Measurements from ENCODE around the gene CYP27C1. TPM values are rescaled to one million over a fixed set of nuclear protein-coding genes. Genes with fewer than 3 reads are reported as not detected.

Gene CYP27C1
- total RNA-seq, 1 donor from 2014 or later = not detected

DNA sequence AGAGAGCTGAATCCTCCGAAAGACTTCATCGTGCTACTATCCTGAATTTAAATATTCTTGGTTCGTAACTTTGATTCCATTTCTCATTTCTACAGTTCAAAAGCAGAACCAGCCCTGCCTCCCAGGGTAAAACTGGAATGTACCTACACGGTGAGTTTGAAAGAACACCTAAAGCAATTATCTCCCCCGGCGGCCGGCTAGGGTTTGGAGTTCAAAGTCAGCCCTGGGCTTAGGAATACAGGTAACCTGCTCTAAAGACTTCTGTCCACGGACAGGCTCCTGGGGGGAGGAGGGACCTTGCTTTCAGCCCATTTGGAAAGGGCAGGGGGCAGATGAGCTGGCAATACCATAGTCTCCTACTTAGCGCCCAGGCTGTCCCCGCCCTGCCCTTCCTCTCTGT lies 32.3 kb downstream of the CYP27C1 start:
- CTCF ChIA-PET = no interaction called here
- H3K4me3 Mint-ChIP-seq = no peak overlapping the region
- TF ChIP-seq, protein P1, sequence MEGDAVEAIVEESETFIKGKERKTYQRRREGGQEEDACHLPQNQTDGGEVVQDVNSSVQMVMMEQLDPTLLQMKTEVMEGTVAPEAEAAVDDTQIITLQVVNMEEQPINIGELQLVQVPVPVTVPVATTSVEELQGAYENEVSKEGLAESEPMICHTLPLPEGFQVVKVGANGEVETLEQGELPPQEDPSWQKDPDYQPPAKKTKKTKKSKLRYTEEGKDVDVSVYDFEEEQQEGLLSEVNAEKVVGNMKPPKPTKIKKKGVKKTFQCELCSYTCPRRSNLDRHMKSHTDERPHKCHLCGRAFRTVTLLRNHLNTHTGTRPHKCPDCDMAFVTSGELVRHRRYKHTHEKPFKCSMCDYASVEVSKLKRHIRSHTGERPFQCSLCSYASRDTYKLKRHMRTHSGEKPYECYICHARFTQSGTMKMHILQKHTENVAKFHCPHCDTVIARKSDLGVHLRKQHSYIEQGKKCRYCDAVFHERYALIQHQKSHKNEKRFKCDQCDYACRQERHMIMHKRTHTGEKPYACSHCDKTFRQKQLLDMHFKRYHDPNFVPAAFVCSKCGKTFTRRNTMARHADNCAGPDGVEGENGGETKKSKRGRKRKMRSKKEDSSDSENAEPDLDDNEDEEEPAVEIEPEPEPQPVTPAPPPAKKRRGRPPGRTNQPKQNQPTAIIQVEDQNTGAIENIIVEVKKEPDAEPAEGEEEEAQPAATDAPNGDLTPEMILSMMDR (IDR thresholded peaks at IDR 0.05) = no peak
- no peak for DNase-seq
- POLR2A ChIA-PET = no interaction called here
- H3K27ac Mint-ChIP-seq = no peak overlapping the region
- H3K36me3 Mint-ChIP-seq (ENCODE audit: low read depth) = no peaks in the 10 kb centered on the region
- peaks cover 35% of the 10 kb centered on the region for H3K27me3 Mint-ChIP-seq
- no peak for ATAC-seq (ENCODE audit: low read depth)
- H3K4me1 Mint-ChIP-seq = no peaks in the 10 kb centered on the region
- intact Hi-C loops (cut with micrococcal nuclease) = no loop called here
- H3K9me3 Mint-ChIP-seq = peaks cover 6% of the 10 kb centered on the region

DNA sequence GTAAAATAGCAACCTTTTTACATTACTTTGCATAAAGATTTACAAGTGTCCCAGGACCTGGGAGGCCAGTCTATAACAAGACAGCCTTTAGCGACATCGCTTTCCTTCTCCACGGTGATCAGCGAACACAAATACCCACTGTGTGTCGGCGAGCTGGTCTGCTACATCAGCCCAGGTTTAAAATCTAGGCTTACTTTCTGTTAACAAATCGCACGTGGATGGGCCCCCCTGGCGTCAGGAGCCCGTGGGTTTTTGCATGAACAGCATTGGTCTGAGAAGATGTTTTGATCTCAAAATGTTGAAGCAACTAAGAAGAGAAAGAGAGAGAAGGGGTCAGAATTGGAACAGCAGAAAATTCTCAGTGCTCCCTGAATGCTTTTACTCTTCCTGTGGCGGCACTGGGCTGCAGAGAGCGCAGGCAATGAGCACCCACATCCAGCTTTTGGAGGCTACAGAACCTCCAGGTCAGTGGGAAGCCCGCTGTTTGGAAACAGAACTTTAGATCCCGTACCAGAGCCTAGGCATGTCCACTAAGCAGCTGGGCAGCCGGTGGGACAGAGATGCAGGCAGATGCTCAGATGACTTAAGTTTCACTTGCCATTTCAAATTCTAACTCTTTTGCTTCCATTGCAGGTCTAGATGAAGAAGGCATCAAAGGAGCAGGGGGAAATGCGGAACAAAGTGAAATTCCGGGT lies 32.9 kb downstream of the CYP27C1 start:
- POLR2A ChIA-PET = no interaction called here
- TF ChIP-seq, protein P1 (IDR thresholded peaks at IDR 0.05) = no peak
- no peak overlapping the region for H3K27ac Mint-ChIP-seq
- ATAC-seq (ENCODE audit: low read depth) (no peak), DNase-seq (no peak)
- H3K9me3 Mint-ChIP-seq = peaks cover 6% of the 10 kb centered on the region
- CTCF ChIA-PET = no interaction called here
- H3K4me3 Mint-ChIP-seq = no peak overlapping the region
- no peaks in the 10 kb centered on the region for H3K4me1 Mint-ChIP-seq
- intact Hi-C loops (cut with micrococcal nuclease) = no loop called here
- H3K36me3 Mint-ChIP-seq (ENCODE audit: low read depth) = no peaks in the 10 kb centered on the region
- H3K27me3 Mint-ChIP-seq = peaks cover 35% of the 10 kb centered on the region

DNA sequence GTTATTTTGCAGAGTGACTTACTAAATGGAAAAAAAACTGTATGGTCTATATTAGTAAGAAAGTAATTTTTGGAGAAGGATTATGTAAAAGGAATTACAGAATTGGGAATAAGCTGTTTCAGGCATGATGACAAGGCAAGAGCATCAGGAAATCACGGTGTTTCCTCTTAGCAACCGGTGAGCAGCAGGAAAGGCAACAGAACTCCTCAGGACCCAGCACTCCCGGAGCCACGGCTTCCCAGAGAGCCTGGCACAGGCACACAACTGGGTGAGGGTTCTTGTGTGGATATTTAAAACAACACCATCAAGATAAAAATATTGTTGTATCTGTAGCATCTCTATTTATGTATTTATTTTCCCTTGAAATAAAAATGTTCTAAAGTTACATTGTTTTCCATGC lies 34.4 kb downstream of the CYP27C1 start:
- Mint-ChIP-seq H3K27me3 (peaks cover 35% of the 10 kb centered on the region), H3K36me3 (ENCODE audit: low read depth) (no peaks in the 10 kb centered on the region), H3K4me1 (no peaks in the 10 kb centered on the region), H3K4me3 (no peak overlapping the region), H3K27ac (no peak overlapping the region), H3K9me3 (peaks cover 6% of the 10 kb centered on the region)
- ATAC-seq (ENCODE audit: low read depth) = no peak
- DNase-seq = no peak
- TF ChIP-seq, protein P1 (IDR thresholded peaks at IDR 0.05) = no peak
- POLR2A ChIA-PET = no interaction called here
- intact Hi-C loops (cut with micrococcal nuclease) = no loop called here
- CTCF ChIA-PET = no interaction called here

DNA sequence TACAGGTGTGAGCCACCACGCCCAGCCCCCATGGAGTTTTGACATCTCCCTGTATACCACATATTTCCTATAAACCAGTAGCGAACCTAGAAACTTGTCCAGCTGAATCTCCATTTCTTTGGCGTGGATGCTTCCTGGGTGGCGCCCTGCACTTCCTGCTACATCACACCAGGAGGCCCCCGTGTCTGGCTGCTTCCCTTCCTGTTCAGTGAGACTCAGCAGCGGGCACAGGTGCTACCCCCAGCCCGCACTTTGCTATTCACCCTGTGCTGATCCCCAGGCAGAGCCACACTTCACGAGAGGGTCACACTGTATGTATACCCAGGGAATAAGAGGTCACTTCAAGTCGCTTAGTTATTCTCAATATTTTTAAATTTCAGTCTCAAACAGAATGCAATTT lies 35.0 kb downstream of the CYP27C1 start:
- intact Hi-C loops (cut with micrococcal nuclease) = no loop called here
- Mint-ChIP-seq H3K4me3 (no peak overlapping the region), H3K27me3 (peaks cover 35% of the 10 kb centered on the region), H3K4me1 (no peaks in the 10 kb centered on the region), H3K9me3 (peaks cover 10% of the 10 kb centered on the region), H3K36me3 (ENCODE audit: low read depth) (no peaks in the 10 kb centered on the region), H3K27ac (no peak overlapping the region)
- ChIA-PET CTCF (interaction anchor here (1.1 kb wide), 1 partner anchor 294 kb away, joined by 3 read pairs; no protein-coding TSS in a partner anchor), POLR2A (no interaction called here)
- ATAC-seq (ENCODE audit: low read depth) (no peak), DNase-seq (no peak)
- TF ChIP-seq, protein P1 (IDR thresholded peaks at IDR 0.05) = no peak

DNA sequence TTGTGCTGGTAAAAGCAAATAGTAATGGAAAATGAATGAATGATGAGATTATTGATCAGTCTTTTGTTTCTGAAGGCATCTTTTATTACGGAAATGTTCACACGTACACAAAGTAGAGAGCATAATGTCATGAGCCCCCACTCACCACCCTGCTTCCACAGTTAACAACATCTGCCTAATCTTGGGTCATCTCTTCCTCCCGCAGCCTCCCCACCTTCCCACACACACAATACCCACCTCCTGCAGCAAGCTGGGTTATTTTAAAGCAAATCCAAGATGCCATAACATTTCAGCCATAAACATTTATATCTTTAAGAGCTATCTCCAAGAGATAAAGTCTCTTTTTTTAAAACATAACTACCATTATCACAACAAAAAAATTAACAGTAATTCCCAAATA lies 36.3 kb downstream of the CYP27C1 start:
- no peaks in the 10 kb centered on the region for H3K4me1 Mint-ChIP-seq
- peaks cover 28% of the 10 kb centered on the region for H3K27me3 Mint-ChIP-seq
- no peak overlapping the region for H3K27ac Mint-ChIP-seq
- intact Hi-C loops (cut with micrococcal nuclease) = no loop called here
- no peak overlapping the region for H3K4me3 Mint-ChIP-seq
- CTCF ChIA-PET = no interaction called here
- H3K9me3 Mint-ChIP-seq = peaks cover 7% of the 10 kb centered on the region
- H3K36me3 Mint-ChIP-seq (ENCODE audit: low read depth) = no peaks in the 10 kb centered on the region
- POLR2A ChIA-PET = no interaction called here
- TF ChIP-seq, protein P1 (IDR thresholded peaks at IDR 0.05) = no peak
- DNase-seq = no peak
- ATAC-seq (ENCODE audit: low read depth) = no peak
